ENCODE measurements around the gene PAQR8.

DNA sequence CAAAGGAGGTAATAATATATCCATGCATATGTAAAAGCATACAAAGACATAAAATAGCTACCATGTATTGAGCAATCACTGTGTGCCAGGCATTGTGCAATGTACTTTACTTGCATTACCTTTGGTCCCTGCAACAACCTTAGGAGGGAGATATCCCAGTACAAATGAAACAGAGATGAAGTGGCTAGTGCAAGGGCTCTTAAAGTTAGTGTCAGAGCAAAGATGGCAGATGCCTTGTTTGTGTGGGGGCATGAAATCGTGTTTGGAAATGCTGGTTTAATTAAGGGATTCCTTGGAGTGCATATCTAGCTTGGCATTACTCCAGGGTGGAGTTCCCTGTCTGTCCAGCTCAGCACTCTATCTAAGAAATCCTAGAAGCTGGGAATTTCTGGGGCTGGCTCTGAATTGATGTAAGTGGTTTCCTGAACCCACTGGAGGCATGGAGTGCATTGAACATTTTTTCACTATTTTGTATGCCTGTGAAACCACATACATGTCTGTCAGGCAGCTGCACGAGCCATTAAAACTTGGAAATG is 9.8 kb downstream of the PAQR8 start:
- TF ChIP-seq, protein P1, sequence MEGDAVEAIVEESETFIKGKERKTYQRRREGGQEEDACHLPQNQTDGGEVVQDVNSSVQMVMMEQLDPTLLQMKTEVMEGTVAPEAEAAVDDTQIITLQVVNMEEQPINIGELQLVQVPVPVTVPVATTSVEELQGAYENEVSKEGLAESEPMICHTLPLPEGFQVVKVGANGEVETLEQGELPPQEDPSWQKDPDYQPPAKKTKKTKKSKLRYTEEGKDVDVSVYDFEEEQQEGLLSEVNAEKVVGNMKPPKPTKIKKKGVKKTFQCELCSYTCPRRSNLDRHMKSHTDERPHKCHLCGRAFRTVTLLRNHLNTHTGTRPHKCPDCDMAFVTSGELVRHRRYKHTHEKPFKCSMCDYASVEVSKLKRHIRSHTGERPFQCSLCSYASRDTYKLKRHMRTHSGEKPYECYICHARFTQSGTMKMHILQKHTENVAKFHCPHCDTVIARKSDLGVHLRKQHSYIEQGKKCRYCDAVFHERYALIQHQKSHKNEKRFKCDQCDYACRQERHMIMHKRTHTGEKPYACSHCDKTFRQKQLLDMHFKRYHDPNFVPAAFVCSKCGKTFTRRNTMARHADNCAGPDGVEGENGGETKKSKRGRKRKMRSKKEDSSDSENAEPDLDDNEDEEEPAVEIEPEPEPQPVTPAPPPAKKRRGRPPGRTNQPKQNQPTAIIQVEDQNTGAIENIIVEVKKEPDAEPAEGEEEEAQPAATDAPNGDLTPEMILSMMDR (IDR thresholded peaks at IDR 0.05) = no peak
- TF ChIP-seq RCOR1 (IDR thresholded peaks at IDR 0.05; ENCODE audit: low read length) (no peak), SIN3A (IDR thresholded peaks at IDR 0.05; ENCODE audit: borderline replicate concordance, low read depth, low read length) (no peak), POLR2AphosphoS5 (IDR thresholded peaks at IDR 0.05; ENCODE audit: low read depth, low read length) (no peak), ELF1 (IDR thresholded peaks at IDR 0.05) (no peak), TAF1 (IDR thresholded peaks at IDR 0.05; ENCODE audit: borderline replicate concordance, low read depth, low read length) (no peak)
- TF ChIP-seq, protein P2, sequence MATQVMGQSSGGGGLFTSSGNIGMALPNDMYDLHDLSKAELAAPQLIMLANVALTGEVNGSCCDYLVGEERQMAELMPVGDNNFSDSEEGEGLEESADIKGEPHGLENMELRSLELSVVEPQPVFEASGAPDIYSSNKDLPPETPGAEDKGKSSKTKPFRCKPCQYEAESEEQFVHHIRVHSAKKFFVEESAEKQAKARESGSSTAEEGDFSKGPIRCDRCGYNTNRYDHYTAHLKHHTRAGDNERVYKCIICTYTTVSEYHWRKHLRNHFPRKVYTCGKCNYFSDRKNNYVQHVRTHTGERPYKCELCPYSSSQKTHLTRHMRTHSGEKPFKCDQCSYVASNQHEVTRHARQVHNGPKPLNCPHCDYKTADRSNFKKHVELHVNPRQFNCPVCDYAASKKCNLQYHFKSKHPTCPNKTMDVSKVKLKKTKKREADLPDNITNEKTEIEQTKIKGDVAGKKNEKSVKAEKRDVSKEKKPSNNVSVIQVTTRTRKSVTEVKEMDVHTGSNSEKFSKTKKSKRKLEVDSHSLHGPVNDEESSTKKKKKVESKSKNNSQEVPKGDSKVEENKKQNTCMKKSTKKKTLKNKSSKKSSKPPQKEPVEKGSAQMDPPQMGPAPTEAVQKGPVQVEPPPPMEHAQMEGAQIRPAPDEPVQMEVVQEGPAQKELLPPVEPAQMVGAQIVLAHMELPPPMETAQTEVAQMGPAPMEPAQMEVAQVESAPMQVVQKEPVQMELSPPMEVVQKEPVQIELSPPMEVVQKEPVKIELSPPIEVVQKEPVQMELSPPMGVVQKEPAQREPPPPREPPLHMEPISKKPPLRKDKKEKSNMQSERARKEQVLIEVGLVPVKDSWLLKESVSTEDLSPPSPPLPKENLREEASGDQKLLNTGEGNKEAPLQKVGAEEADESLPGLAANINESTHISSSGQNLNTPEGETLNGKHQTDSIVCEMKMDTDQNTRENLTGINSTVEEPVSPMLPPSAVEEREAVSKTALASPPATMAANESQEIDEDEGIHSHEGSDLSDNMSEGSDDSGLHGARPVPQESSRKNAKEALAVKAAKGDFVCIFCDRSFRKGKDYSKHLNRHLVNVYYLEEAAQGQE (IDR thresholded peaks at IDR 0.05; ENCODE audit: low read depth, low read length) = no peak
- TF ChIP-seq, protein P3, sequence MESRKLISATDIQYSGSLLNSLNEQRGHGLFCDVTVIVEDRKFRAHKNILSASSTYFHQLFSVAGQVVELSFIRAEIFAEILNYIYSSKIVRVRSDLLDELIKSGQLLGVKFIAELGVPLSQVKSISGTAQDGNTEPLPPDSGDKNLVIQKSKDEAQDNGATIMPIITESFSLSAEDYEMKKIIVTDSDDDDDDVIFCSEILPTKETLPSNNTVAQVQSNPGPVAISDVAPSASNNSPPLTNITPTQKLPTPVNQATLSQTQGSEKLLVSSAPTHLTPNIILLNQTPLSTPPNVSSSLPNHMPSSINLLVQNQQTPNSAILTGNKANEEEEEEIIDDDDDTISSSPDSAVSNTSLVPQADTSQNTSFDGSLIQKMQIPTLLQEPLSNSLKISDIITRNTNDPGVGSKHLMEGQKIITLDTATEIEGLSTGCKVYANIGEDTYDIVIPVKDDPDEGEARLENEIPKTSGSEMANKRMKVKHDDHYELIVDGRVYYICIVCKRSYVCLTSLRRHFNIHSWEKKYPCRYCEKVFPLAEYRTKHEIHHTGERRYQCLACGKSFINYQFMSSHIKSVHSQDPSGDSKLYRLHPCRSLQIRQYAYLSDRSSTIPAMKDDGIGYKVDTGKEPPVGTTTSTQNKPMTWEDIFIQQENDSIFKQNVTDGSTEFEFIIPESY (IDR thresholded peaks at IDR 0.05; ENCODE audit: borderline replicate concordance, low read depth) = no peak
